Stimulated activated CD8-positive, alpha-beta memory T cell treated with anti-CD3 and anti-CD28 coated beads, Interleukin-15, amount 100 ng/mL, for 24 hours (primary cell): ENCODE data around the gene ALKBH5.

Source experiments
- DNase-seq: peaks from one replicate; pipeline ENCODE4 v3.0.0-alpha.2; 2020; ENCODE audit warnings: low read depth

ALKBH5 gene

GRCh38 chr17:18183334-18184142 is at the start of gene ALKBH5:
Gene ALKBH5, plus strand, starts transcription at chr17:18183828. Its CDS starts 416 bp downstream, at chr17:18184244.
- peak; percentile 97 for DNase-seq

GRCh38 chr17:18136357-18136756 is 47.3 kb upstream of the ALKBH5 start:
- DNase-seq, result no peak

GRCh38 chr17:18138065-18138749 is 45.4 kb upstream of the ALKBH5 start:
- no peak for DNase-seq

- no peak for DNase-seq
Measured at GRCh38 chr17:18139092-18139491, 44.5 kb upstream of the ALKBH5 start.

GRCh38 chr17:18139498-18139897 is 44.1 kb upstream of the ALKBH5 start:
- no peak for DNase-seq

GRCh38 chr17:18139949-18140348 is 43.7 kb upstream of the ALKBH5 start:
- no peak for DNase-seq

GRCh38 chr17:18140648-18141047 is 43.0 kb upstream of the ALKBH5 start:
- DNase-seq, result no peak

GRCh38 chr17:18141210-18141803 is 42.3 kb upstream of the ALKBH5 start:
- no peak for DNase-seq

GRCh38 chr17:18142417-18142816 is 41.2 kb upstream of the ALKBH5 start:
- no peak for DNase-seq

GRCh38 chr17:18143044-18143936 is 40.3 kb upstream of the ALKBH5 start:
- DNase-seq, result no peak

GRCh38 chr17:18144261-18144660 is 39.4 kb upstream of the ALKBH5 start:
- DNase-seq, result no peak

- DNase-seq, result no peak
Measured at GRCh38 chr17:18144855-18145254, 38.8 kb upstream of the ALKBH5 start.

- no peak for DNase-seq
Measured at GRCh38 chr17:18145811-18146210, 37.8 kb upstream of the ALKBH5 start.

- DNase-seq, result no peak
Measured at GRCh38 chr17:18146259-18146658, 37.4 kb upstream of the ALKBH5 start.

- DNase-seq, result no peak
Measured at GRCh38 chr17:18146980-18147379, 36.6 kb upstream of the ALKBH5 start.

- no peak for DNase-seq
Measured at GRCh38 chr17:18148586-18148985, 35.0 kb upstream of the ALKBH5 start.

GRCh38 chr17:18151290-18151689 is 32.3 kb upstream of the ALKBH5 start:
- DNase-seq, result no peak

- no peak for DNase-seq
Measured at GRCh38 chr17:18155179-18155578, 28.4 kb upstream of the ALKBH5 start.

GRCh38 chr17:18156171-18156975 is 27.3 kb upstream of the ALKBH5 start:
- no peak for DNase-seq

- DNase-seq, result no peak
Measured at GRCh38 chr17:18156976-18157280, 26.7 kb upstream of the ALKBH5 start.

- no peak for DNase-seq
Measured at GRCh38 chr17:18157354-18157985, 26.2 kb upstream of the ALKBH5 start.
